OCI-LY7 (cell line): Measurements from ENCODE around the gene WDR74. TPM values are rescaled to one million over a fixed set of nuclear protein-coding genes. Genes with fewer than 3 reads are reported as not detected.

Experiments used
- Bru-seq: library from RNA; stranded (reverse); fragments of 400-500 nt; gene quantifications from one replicate; lab custom pipeline; 2021; lab: Mats Ljungman, UMichigan
- BruChase-seq, 2 experiments: library from RNA; stranded (reverse); fragments of 400-500 nt; gene quantifications; one replicate each; lab custom pipeline; 2021; lab: Mats Ljungman, UMichigan
- BruUV-seq: library from RNA; stranded (reverse); fragments of 400-500 nt; replicated peaks from 2 replicates; lab custom pipeline; 2021; lab: Mats Ljungman, UMichigan
- CTCF ChIA-PET: fragments of 300-600 bp; sonication (Branson Sonifier 250); formaldehyde crosslinking; loops from one replicate; lab custom pipeline; 2022; ENCODE audit warnings: antibody characterized with exemption; ENCODE audit not compliant: unreplicated experiment; lab: Charles Lee
- POLR2A ChIA-PET: fragments of 300-600 bp; sonication (Branson Sonifier 250); formaldehyde crosslinking; loops from one replicate; lab custom pipeline; 2022; ENCODE audit warnings: antibody characterized with exemption; lab: Charles Lee
- DNase-seq: peaks from one replicate; pipeline ENCODE4 v3.0.0-alpha.2; 2015; ENCODE audit warnings: low spot score
- H2AFZ ChIP-seq: fragments of 200-600 bp; sonication (generic), shearing (Covaris generic); 2 replicates; pipeline ENCODE4 v1.6.1; 2014; ENCODE audit warnings: mild to moderate bottlenecking, antibody characterized with exemption, low read length, moderate library complexity
- H3K27ac ChIP-seq: fragments of 200-600 bp; sonication (generic); 2 replicates; pipeline ENCODE4 v1.5.1; 2014; ENCODE audit warnings: mixed run types, low read depth, mild to moderate bottlenecking, moderate library complexity, low read length, inconsistent platforms; ENCODE audit not compliant: poor library complexity, severe bottlenecking
- H3K36me3 ChIP-seq: fragments of 200-600 bp; sonication (generic); 2 replicates; pipeline ENCODE4 v1.6.1; 2014; ENCODE audit warnings: mild to moderate bottlenecking, antibody characterized with exemption, low read length, moderate library complexity, mixed read lengths; ENCODE audit not compliant: insufficient read depth
- H3K4me1 ChIP-seq: fragments of 200-600 bp; sonication (generic); 2 replicates; pipeline ENCODE4 v1.5.1; 2014; ENCODE audit warnings: mild to moderate bottlenecking, low read length; ENCODE audit not compliant: insufficient read depth, poor library complexity, severe bottlenecking
- H3K4me2 ChIP-seq: fragments of 200-600 bp; sonication (generic); 2 replicates; pipeline ENCODE4 v1.6.1; 2014; ENCODE audit warnings: mild to moderate bottlenecking, low read length
- H3K4me3 ChIP-seq: fragments of 200-600 bp; sonication (generic); 2 replicates; pipeline ENCODE4 v1.5.1; 2014; ENCODE audit warnings: mild to moderate bottlenecking, low read depth, low read length; ENCODE audit not compliant: poor library complexity, severe bottlenecking
- H3K79me2 ChIP-seq: fragments of 200-600 bp; sonication (generic); 2 replicates; pipeline ENCODE4 v1.6.1; 2016; ENCODE audit warnings: low read depth, mild to moderate bottlenecking, low read length, moderate library complexity, mixed read lengths; ENCODE audit not compliant: insufficient read depth
- H3K9me2 ChIP-seq: fragments of 200-600 bp; sonication (generic); 2 replicates; pipeline ENCODE4 v1.6.1; 2016; ENCODE audit warnings: mild to moderate bottlenecking, low read length, mixed read lengths; ENCODE audit not compliant: insufficient read depth
- H3K9me3 ChIP-seq: fragments of 200-600 bp; sonication (generic); 2 replicates; pipeline ENCODE4 v1.6.1; 2014; ENCODE audit warnings: mild to moderate bottlenecking, mixed run types, low read length, mixed read lengths
- H4K20me1 ChIP-seq: fragments of 200-600 bp; sonication (generic); 2 replicates; pipeline ENCODE4 v1.6.1; 2014; ENCODE audit warnings: mild to moderate bottlenecking, antibody characterized with exemption, low read length, moderate library complexity, mixed read lengths; ENCODE audit not compliant: insufficient read depth
- EZH2phosphoT487 ChIP-seq: fragments of 200-600 bp; sonication (generic); IDR thresholded peaks from 2 replicates; pipeline ENCODE4 v1.6.1; 2018; ENCODE audit warnings: low read depth, borderline replicate concordance, mild to moderate bottlenecking, mixed run types, antibody characterized with exemption, low read length, moderate library complexity, mixed read lengths
- intact Hi-C: fragments of 100-400 bp; cut with micrococcal nuclease; formaldehyde crosslinking; loops from one replicate; pipeline ENCODE4 v1.10.0; 2022; ENCODE audit not compliant: unreplicated experiment
- long read RNA-seq: library from polyadenylated mRNA; stranded (forward); transcript quantifications from one replicate; pipeline ENCODE4 v2.0.0, GENCODE V29; 2022
- total RNA-seq, 2 experiments: library from RNA; depleted of rRNA in 1 of 2; stranded (reverse); fragments of >200 nt in 1 of 2; shearing (Covaris generic) in 1 of 2; gene quantifications; 2 replicates each; pipeline ENCODE4 v1.2.3, GENCODE V29; 2014 to 2022
- TF ChIP-seq, protein P1 (sequence below): fragments of 200-600 bp; sonication (generic); conservative IDR thresholded peaks from 2 replicates; pipeline ENCODE4 v1.5.1; 2014; ENCODE audit warnings: mild to moderate bottlenecking, antibody characterized with exemption, low read length, moderate library complexity, mixed read lengths

WDR74 gene
- total RNA-seq (2014; rRNA removed; shearing (Covaris generic)) (139 and 169 TPM in 2 replicates), total RNA-seq (2022) (85.0 and 98.4 TPM in 2 replicates), Bru-seq, nascent RNA (percentile 86 among the genes with signal in this experiment), BruChase-seq, experiment 1, labeled RNA remaining after a 6-hour chase (percentile 75 among the genes with signal in this experiment), BruChase-seq, experiment 2, labeled RNA remaining after a 2-hour chase (percentile 80 among the genes with signal in this experiment)
- long read RNA-seq, transcript WDR74-201 (11 exons, 1,289 nt), result major isoform, 46 of 62 reads
- long read RNA-seq, partial matches to known transcripts, result 6 of 62 reads
- long read RNA-seq, other reads (novel, unspliced or antisense), result 10 of 62 reads

GRCh38 chr11:62839050-62839945 is at the start of gene WDR74:
TSS of gene WDR74 (minus strand) at chr11:62839590. CDS start at chr11:62839570, 20 bp downstream.
- H3K27ac ChIP-seq, result peak within 1 kb of the TSS; percentile 90
- POLR2A ChIA-PET, result interaction anchor here (1.4 to 3.0 kb wide), 3 partner anchors 12 to 23 kb away, joined by 4 to 70 read pairs (median 15); no protein-coding TSS in a partner anchor
- TF ChIP-seq, protein P1, sequence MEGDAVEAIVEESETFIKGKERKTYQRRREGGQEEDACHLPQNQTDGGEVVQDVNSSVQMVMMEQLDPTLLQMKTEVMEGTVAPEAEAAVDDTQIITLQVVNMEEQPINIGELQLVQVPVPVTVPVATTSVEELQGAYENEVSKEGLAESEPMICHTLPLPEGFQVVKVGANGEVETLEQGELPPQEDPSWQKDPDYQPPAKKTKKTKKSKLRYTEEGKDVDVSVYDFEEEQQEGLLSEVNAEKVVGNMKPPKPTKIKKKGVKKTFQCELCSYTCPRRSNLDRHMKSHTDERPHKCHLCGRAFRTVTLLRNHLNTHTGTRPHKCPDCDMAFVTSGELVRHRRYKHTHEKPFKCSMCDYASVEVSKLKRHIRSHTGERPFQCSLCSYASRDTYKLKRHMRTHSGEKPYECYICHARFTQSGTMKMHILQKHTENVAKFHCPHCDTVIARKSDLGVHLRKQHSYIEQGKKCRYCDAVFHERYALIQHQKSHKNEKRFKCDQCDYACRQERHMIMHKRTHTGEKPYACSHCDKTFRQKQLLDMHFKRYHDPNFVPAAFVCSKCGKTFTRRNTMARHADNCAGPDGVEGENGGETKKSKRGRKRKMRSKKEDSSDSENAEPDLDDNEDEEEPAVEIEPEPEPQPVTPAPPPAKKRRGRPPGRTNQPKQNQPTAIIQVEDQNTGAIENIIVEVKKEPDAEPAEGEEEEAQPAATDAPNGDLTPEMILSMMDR, result no peak
- no peak for TF ChIP-seq EZH2phosphoT487
- peak within 1 kb of the TSS; percentile 94 for H3K4me3 ChIP-seq
- H3K79me2 ChIP-seq, result peaks cover 35% of the 10 kb centered on the region
- H3K36me3 ChIP-seq, result peaks cover 41% of the 10 kb centered on the region
- peak within 1 kb of the TSS; percentile 97 for H3K4me2 ChIP-seq
- H3K4me1 ChIP-seq, result peaks cover 29% of the 10 kb centered on the region
- no peaks in the 10 kb centered on the region for H3K9me3 ChIP-seq
- no peaks in the 10 kb centered on the region for H3K9me2 ChIP-seq
- CTCF ChIA-PET, result no interaction called here
- peak within 1 kb of the TSS; percentile 78 for H2AFZ ChIP-seq
- DNase-seq, result peak; percentile 96
- TSS peak; percentile 42 for BruUV-seq
- no peaks in the 10 kb centered on the region; the same call in none of the 2 replicates for H4K20me1 ChIP-seq
- intact Hi-C loops, result loop anchor here (1.0 to 10.0 kb wide), 3 partner anchors 34 to 244 kb away; partner anchors contain the start of genes NXF1 and TUT1

DNA sequence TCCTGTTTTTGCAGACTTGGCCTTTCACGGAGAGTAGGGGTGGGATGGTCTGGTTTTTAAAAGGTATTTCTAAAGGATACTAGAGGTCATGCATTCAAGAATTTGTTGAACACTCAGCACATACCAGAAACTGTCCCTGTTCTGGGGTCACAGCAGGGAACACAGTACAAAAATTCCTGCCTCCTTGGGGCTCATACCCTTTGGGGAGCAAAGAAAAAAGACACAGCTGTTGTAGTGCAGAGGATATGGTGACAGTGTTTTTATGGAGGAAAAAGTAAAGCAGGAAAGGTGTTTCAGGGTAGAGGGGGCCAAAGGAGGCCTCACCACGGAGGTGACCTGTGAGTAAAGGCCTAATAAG is 49.7 kb upstream of the WDR74 start:
- Histone ChIP-seq H3K4me1 (no peaks in the 10 kb centered on the region), H4K20me1 (no peaks in the 10 kb centered on the region), H3K27ac (no peak overlapping the region), H3K9me3 (no peaks in the 10 kb centered on the region), H3K79me2 (peaks cover 8% of the 10 kb centered on the region; the same call in 1 of the 2 replicates), H2AFZ (no peak overlapping the region), H3K36me3 (peaks cover 62% of the 10 kb centered on the region), H3K4me3 (no peak overlapping the region), H3K4me2 (no peak overlapping the region), H3K9me2 (no peaks in the 10 kb centered on the region)
- ChIA-PET POLR2A (no interaction called here), CTCF (no interaction called here)
- intact Hi-C loops, result no loop called here
- no TSS peak for BruUV-seq
- DNase-seq, result no peak
- TF ChIP-seq, protein P1, result no peak
